Breast epithelium (tissue), 4 donors: ENCODE data around the gene PGRMC2. TPM values are rescaled to one million over a fixed set of nuclear protein-coding genes. Genes with fewer than 3 reads are reported as not detected.
A peak's percentile ranks its signal among the peaks of the same experiment; 100 is the strongest.

Experiments used
- DNase-seq, 2 donors: peaks; one replicate each; pipeline ENCODE4 v3.0.0-alpha.2; 2019; ENCODE audit warnings: low spot score in 2 of 2
- H3K27ac ChIP-seq, 2 donors: fragments of 200-600 bp; sonication (generic) in 1 of 2; one replicate each; pipeline ENCODE4 v1.5.1; 2016 to 2019; ENCODE audit warnings: mild to moderate bottlenecking in 1 of 2
- H3K27me3 ChIP-seq, 2 donors: fragments of 200-600 bp; sonication (generic) in 1 of 2; one replicate each; pipeline versions ENCODE4 v1.5.1 to v1.6.0; 2017 to 2019; ENCODE audit warnings: control low read depth in 1 of 2, mild to moderate bottlenecking in 1 of 2
- H3K36me3 ChIP-seq: fragments of 200-600 bp; one replicate; pipeline ENCODE4 v1.5.1; 2019
- H3K4me1 ChIP-seq, 2 donors: fragments of 200-600 bp; sonication (generic); one replicate each; pipeline ENCODE4 v1.5.1; 2016 to 2019; ENCODE audit warnings: control low read depth in 1 of 2
- H3K4me3 ChIP-seq, 3 donors: fragments of 200-600 bp; sonication (generic); 1 replicate in 2 of 3; 2 replicates in 1 of 3; pipeline ENCODE4 v1.5.1; 2016 to 2019; ENCODE audit warnings: mild to moderate bottlenecking in 3 of 3, moderate library complexity in 2 of 3
- H3K9me3 ChIP-seq, 2 donors: fragments of 200-600 bp; sonication (generic) in 1 of 2; one replicate each; pipeline ENCODE4 v1.5.1; 2016 to 2019; ENCODE audit warnings: control low read depth in 1 of 2
- CTCF ChIP-seq, 3 donors: fragments of 450-650 bp; IDR thresholded peaks; one replicate each; pipeline ENCODE4 v1.5.1; 2016 to 2017; ENCODE audit warnings: antibody characterized with exemption in 3 of 3, mild to moderate bottlenecking in 3 of 3, moderate library complexity in 3 of 3
- POLR2A ChIP-seq: fragments of 450-650 bp; IDR thresholded peaks from one replicate; pipeline ENCODE4 v1.6.1; 2016; ENCODE audit warnings: antibody characterized with exemption, mild to moderate bottlenecking, moderate library complexity
- POLR2AphosphoS5 ChIP-seq, 3 donors: sonication (generic); formaldehyde crosslinking; IDR thresholded peaks; one replicate each; pipeline ENCODE4 v1.6.1; 2017; ENCODE audit warnings: antibody characterized with exemption in 3 of 3
- intact Hi-C: fragments of 100-400 bp; cut with DNase I; formaldehyde crosslinking; loops from one replicate; pipeline ENCODE4 v1.15.1; 2023; ENCODE audit warnings: low total_unique reads
- total RNA-seq, 3 donors: library from RNA; depleted of rRNA; stranded (reverse); fragments of >200 nt; gene quantifications; one replicate each; pipeline ENCODE4 v1.1.0, GENCODE V29; 2016

PGRMC2 gene
- total RNA-seq, 3 donors from 2014 or later: 34.7 to 51.2 (median 47.5) TPM

- intact Hi-C loops: no loop called here
- H3K36me3 ChIP-seq: no peaks in the 10 kb centered on the region
- H3K4me1 ChIP-seq: no peaks in the 10 kb centered on the region
- no peaks in the 10 kb centered on the region for H3K27me3 ChIP-seq
- TF ChIP-seq CTCF (IDR thresholded peaks at IDR 0.05) (no peak), POLR2AphosphoS5 (IDR thresholded peaks at IDR 0.05) (no peak), POLR2A (no peak)
- no peak overlapping the region for H3K27ac ChIP-seq
- no peaks in the 10 kb centered on the region for H3K9me3 ChIP-seq
- H3K4me3 ChIP-seq: no peak overlapping the region
- DNase-seq: no peak
Observed at GRCh38 chr4:128221586-128221985, 66.0 kb downstream of the PGRMC2 start.

GRCh38 chr4:128220286-128221235 is 67.1 kb downstream of the PGRMC2 start:
- no peaks in the 10 kb centered on the region for H3K27me3 ChIP-seq
- no peak for DNase-seq
- H3K9me3 ChIP-seq: no peaks in the 10 kb centered on the region
- H3K27ac ChIP-seq: no peak overlapping the region
- H3K4me1 ChIP-seq: no peaks in the 10 kb centered on the region
- no peak for TF ChIP-seq POLR2AphosphoS5 (IDR thresholded peaks at IDR 0.05)
- peak in 2 of 3 donors; percentile 29 to 31 for TF ChIP-seq CTCF (IDR thresholded peaks at IDR 0.05)
- TF ChIP-seq POLR2A: no peak
- H3K36me3 ChIP-seq: no peaks in the 10 kb centered on the region
- no peak overlapping the region for H3K4me3 ChIP-seq
- intact Hi-C loops: no loop called here

Other genes starting within 250 kb of the PGRMC2 start
- gene LARP1B, start 226.5 kb downstream of the PGRMC2 start, total RNA-seq: 10 to 100 TPM; 21.8 to 31.1 (median 29.0) TPM